ENCODE measurements around the gene P2RX2.

P2RX2 gene

DNA sequence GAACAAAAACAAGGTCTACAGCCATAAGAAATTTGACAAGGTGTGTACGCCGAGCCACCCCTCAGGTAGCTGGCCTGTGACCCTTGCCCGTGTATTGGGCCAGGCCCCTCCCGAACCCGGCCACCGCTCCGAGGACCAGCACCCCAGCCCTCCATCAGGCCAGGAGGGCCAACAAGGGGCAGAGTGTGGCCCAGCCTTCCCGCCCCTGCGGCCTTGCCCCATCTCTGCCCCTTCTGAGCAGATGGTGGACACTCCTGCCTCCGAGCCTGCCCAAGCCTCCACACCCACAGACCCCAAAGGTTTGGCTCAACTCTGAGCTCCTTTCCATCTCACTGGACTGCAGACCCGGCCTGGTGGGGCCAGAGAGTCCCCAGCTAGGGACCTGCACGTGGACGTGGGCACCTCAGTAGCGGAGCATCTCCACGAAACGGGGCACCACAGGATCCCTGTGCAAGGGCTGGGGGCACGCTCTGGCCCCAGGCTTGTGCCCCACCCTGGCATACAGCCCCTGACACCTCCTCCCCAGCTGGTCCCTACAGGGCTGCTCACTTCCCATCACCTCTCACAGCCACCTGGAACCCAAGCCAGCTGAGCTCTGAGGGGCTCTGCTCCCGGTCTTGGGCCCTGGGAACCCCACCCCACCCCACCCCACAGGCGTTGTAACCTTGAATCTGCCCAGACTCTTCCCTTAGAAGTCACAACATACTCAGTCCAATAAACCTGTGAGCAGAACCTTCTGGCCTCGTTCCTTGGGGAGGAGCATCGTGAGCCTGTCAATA lies 3.3 kb downstream of the P2RX2 start:
- DNase-seq = no peak

DNA sequence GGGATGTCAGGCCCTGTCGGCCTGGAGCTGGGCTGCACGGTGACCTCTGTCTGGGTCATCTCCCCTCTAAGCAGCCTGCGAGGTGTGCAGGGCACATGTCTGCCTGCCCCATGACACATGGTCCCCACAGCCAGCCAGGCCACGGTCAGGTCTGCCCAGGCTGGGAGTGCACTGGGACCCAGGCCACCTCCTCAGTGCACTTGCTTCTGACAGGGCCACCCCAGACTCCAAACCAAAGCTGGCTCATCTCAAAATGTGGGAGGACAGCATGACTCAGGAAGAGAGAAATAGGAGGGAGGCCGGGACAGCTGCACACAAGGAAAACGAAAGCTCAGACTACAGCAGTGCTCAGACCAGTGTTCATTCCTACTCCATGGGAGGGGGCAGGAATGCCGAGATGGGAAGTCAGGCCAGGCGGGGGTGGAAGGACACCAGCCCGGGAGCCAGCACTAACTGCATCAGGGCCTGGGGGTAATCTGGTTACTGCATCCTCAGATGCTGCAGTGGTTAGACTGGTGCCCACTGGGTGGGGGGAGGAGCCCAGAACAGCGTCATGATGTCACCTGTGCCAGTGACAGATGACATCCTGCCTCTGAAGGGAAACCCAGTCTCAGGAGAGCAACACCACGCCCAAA lies 4.0 kb downstream of the P2RX2 start:
- DNase-seq = no peak

- no peak for DNase-seq
Observed at GRCh38 chr12:132623072-132623869, 4.7 kb downstream of the P2RX2 start.

GRCh38 chr12:132624186-132624855 lies 5.7 kb downstream of the P2RX2 start:
- DNase-seq = no peak

GRCh38 chr12:132624910-132625630 lies 6.5 kb downstream of the P2RX2 start:
- no peak for DNase-seq

- DNase-seq = no peak
Observed at GRCh38 chr12:132625731-132626430, 7.3 kb downstream of the P2RX2 start.

DNA sequence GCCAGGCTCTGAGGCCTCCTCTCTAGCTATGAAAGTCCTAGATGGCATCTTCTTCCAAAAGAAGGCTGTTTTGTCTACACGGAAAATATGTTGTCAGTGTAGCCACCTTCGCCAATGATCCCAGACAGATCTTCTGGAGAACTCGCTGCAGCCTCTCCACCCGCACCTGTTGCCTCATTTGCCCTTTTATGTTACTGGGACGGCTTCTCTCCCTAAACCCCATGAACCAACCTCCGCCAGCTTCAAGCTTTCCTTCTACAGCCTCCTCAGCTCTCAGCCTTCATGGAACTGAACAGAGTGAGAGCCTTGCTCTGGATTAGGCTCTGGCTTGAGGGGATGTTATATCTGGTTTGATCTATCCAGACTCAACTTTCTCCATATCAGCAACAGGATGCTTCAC lies 10.8 kb downstream of the P2RX2 start:
- no peak for DNase-seq

DNA sequence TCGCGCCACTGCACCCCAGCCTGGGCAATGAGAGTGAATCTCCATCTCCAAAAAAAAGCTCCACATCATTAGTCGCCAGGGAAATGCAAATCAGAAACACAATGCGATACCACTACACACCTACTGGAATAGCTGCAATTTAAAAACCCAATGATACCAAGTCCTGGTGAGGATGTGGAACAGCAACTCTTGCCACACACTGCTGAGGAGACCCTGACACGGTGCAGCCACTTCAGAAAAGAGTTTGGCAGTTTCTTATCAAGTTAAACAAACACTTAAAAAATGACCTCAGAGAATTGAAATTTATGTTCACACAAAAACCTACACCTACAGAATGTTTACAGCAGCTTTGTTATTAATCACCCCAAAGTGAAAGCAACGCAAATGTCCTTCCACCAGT lies 12.1 kb downstream of the P2RX2 start:
- DNase-seq = no peak

DNA sequence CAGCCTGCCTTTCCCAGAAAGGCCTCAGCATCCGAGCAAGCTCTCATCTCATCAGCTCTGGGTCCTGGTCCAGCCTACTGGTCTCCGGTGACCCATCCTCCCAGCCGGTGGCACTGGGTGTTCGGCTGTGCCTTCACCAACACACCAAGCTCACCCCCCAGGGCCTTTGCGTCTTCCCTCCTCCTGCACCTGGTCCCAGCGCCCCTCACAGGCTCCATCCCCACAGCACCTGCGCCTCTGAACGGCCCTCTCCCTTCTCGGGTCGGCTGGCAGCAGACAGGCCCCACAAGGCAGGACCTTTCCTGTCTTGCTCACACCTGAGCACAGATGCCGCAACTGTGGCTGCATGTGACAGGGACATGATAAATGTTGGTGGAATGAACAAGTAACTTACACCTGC lies 13.1 kb downstream of the P2RX2 start:
- DNase-seq = no peak

DNA sequence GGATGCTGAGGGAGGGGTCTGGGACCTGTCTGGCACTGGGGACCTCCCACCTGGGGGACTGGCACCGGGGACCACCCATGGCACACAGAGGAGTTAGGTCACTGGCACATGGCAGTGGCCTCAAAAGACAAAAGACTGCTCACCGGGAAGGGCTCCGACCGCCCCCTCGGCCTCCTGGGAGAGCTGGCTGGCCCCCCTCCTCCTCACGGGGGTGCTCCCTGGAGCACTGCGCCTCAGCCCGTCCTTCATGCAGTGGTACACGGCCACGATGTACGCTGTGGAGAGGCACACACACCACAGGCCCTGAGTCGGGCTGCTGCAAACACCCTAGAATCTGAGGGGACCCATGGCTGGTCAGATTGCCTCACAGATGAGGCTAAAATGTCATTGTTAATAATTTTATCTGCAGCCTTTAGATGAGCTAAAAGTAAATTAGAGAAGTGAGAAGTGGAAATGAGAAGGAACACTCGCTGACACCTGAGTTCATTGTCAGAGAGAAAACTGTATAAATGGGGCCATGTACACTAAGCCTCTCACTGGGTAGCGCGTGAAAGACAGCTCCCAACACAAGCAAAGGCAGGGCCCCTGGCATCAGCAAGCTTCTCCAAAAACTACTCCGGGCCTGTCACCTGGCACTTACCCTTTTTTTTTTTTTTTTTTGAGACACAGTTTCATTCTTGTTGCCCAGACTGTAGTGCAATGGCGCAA lies 14.1 kb downstream of the P2RX2 start:
- no peak for DNase-seq

- no peak for DNase-seq
Observed at GRCh38 chr12:132633398-132633797, 14.8 kb downstream of the P2RX2 start.

- DNase-seq = no peak
Observed at GRCh38 chr12:132633901-132634300, 15.3 kb downstream of the P2RX2 start.

DNA sequence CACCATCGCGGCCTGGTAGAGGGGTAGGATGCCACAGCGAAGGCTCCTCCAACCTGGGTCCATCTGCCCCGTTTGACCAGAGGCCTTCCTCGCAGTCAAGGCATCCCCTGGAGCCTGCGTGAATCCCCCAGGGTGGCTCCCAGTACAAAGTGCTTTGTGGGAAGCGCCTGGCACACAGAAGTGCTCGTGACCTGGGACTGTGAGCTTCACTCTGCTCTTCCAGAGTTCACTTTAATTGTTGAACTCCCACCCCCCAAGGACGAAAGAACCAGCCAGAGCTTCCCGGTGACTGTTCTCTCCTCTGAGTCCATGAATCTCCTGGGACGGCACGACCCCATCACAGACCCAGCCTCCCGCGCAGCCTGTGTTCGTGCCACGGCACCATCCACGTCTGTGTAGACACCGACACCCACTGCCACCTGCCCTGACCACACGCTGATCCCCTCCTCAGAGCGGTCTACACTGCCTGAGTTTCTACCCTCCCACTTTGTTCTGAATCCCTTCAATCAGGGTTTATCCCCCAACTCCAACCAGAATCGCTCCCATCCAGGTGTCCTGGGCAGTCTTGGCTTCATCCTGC lies 15.9 kb downstream of the P2RX2 start:
- DNase-seq = no peak

GRCh38 chr12:132635076-132635955 lies 16.7 kb downstream of the P2RX2 start:
- DNase-seq = no peak

GRCh38 chr12:132637811-132638210 lies 19.2 kb downstream of the P2RX2 start:
- no peak for DNase-seq

DNA sequence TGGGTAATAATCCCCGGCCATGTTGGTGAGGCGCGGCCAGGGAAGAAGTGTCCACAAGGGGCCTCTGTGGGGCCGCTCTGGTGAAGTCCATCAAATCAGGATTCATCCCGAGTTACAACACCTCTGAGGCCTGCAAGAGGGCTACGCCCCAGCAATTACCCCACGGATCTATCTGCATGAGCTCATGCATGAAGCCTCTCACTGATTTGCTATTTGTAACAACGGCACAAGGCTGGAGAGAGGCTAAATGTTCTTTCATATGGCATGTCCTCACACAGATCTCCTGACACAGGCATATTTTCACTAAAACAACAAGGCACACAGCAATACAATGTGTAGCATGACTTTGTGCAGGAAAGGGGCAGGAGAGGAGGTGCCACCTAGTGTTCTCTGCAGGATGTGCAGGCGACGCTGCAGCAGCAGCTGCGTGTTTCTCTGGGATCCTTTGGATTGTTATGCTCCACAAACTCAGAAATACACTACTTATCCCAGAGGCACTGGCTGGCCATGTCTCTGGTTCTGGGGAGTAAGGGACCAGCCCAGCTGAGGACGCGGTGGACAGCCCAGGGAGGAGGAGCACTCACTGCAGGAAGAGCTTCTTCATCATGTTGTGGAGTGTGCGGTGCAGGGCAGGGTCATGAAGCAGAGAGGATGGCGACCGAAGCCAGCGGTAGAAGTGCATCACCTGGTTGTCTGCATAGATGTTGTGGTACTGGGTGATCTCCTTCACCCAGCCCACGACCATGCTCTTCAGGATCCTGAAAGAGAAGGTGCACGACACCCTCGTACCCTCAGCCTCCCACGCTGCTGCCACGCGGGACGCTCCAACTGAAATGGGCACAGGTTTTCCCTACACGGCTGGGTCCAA lies 20.2 kb downstream of the P2RX2 start:
- DNase-seq = no peak

GRCh38 chr12:132639956-132640520 lies 21.5 kb downstream of the P2RX2 start:
- no peak for DNase-seq

DNA sequence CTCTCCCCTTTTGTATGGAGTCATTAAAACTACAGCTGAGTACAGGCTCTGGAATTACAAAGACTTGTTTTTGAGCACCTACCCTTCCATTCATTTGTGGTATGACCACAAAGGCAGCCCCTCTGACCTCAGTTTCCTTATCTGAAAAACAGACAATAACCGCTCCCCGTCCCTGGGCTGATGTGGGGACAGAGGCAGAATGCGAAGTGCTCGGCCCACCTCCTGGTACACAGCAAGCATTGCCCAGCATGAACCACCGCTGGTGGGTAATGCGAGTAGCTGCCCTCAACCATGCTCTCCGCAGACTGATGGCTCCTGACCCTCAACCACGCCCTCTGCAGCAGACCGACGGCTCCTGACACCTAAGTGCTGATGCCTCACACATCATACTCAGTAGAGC lies 22.4 kb downstream of the P2RX2 start:
- no peak for DNase-seq
